ENCODE results near the gene SLC1A5.

DNA sequence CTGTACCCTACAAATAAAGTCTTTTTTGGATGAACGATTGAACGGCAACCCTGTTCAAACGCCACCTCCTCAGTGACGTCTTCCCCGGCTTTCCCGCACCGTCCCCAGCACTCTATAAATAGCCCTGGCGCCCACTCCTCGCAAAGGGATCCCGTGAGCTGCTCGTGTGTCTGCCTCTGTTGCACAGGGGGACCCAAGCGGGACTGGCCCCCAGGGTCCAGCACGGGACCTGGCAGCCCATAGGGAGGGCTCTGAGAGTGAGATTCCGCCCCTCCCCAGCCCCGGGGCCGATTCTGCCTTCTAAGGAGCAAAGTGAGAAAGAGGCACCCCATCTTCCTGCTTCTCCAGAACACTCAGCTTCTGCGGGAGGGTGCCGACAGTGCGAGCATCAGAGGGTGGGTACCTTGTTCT, 50.6 kb downstream of the SLC1A5 start:
- TF ChIP-seq EZH2 (IDR thresholded peaks at IDR 0.05; ENCODE audit: insufficient read depth, poor library complexity, severe bottlenecking) (no peak), EZH2phosphoT487 (IDR thresholded peaks at IDR 0.05; ENCODE audit: insufficient read depth, low read depth) (no peak)

All from GM23248 (cell line).